ENCODE measurements around the gene TMLHE. TPM values are rescaled to one million over a fixed set of nuclear protein-coding genes. Genes with fewer than 3 reads are reported as not detected.

The TMLHE gene
- total RNA-seq, 1 experiment from 2014 or later = 12.2 TPM

- ATAC-seq = no peak; the same call in 1 of the 2 replicates
- no peaks in the 10 kb centered on the region for H3K4me1 ChIP-seq (ENCODE audit: control insufficient read depth in 1 of 2, insufficient read depth in 2 of 2, low read length in 2 of 2)
- RAD21 ChIA-PET (ENCODE audit: low non-redundant PET in 1 of 2, low total read pairs in 2 of 2, uncharacterized antibody in 2 of 2, unreplicated experiment in 2 of 2) = no interaction called here
Observed at GRCh38 chrX:155577682-155578081, 35.1 kb downstream of the TMLHE start.

DNA sequence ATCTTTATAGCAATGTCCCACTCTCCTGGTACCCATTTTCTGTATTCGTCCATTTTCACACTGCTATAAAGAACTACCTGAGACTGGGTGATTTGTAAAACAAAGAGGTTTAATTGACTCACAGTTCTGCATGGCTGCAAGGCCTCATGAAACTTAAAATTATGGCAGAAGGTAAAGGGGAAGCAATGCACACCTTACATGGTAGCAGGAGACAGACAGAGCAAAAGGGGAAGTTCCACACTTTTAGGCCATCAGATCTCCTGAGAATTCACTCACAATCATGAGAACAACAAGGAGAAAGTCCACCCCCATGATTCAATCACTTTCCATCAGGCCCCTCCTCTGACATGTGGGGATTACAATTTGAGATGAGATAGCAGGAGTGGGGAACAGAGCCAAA is 49.7 kb downstream of the TMLHE start:
- ATAC-seq (no peak), DNase-seq (ENCODE audit: low read depth, low spot score) (no peak)
- ChIA-PET POLR2A (no interaction called here), RAD21 (ENCODE audit: low non-redundant PET in 1 of 2, low total read pairs in 2 of 2, uncharacterized antibody in 2 of 2, unreplicated experiment in 2 of 2) (no interaction called here), CTCF (no interaction called here)
- H4K20me1 ChIP-seq (ENCODE audit: insufficient read depth) = no peaks in the 10 kb centered on the region
- no peak overlapping the region for H3K4me2 ChIP-seq (ENCODE audit: low read length)
- intact Hi-C loops (cut with micrococcal nuclease) = no loop called here
- no peaks in the 10 kb centered on the region for H3K4me1 ChIP-seq (ENCODE audit: control insufficient read depth in 1 of 2, insufficient read depth in 2 of 2, low read length in 2 of 2)
- H3K9me3 ChIP-seq (ENCODE audit: control insufficient read depth in 1 of 2, insufficient read depth in 1 of 2, low read depth in 1 of 2, low read length in 2 of 2) = no peaks in the 10 kb centered on the region
- no peaks in the 10 kb centered on the region for H3K79me2 ChIP-seq (ENCODE audit: insufficient read depth, low read length)
- H3K9ac ChIP-seq (ENCODE audit: low read length) = no peak overlapping the region
- TF ChIP-seq ZFX (IDR thresholded peaks at IDR 0.05) = no peak
- TF ChIP-seq REST (IDR thresholded peaks at IDR 0.05; ENCODE audit: low read depth) = no peak
- no peak for TF ChIP-seq RAD21 (IDR thresholded peaks at IDR 0.05; ENCODE audit: low read depth)
- no peak for TF ChIP-seq EGR1 (IDR thresholded peaks at IDR 0.05; ENCODE audit: low read depth)
- no peak for TF ChIP-seq CEBPB (IDR thresholded peaks at IDR 0.05; ENCODE audit: low read depth)
- BruUV-seq (replicated peaks) = no TSS peak
- H3K27me3 ChIP-seq (ENCODE audit: insufficient read depth, low read length) = no peaks in the 10 kb centered on the region
- no peak overlapping the region for H2AFZ ChIP-seq (ENCODE audit: low read depth, low read length, poor library complexity, severe bottlenecking)
- H3K4me3 ChIP-seq (replicated peaks in 1 of 2; ENCODE audit: low read depth in 1 of 2, low read length in 2 of 2) = no peak overlapping the region
- no peaks in the 10 kb centered on the region for H3K9me2 ChIP-seq (ENCODE audit: insufficient read depth)
- no peaks in the 10 kb centered on the region for H3K36me3 ChIP-seq (ENCODE audit: control insufficient read depth in 1 of 2, insufficient read depth in 2 of 2, low read length in 2 of 2)
- H3K27ac ChIP-seq (ENCODE audit: low read depth, low read length) = no peak overlapping the region

More at GRCh38 chrX:155577682-155578081, 35.1 kb downstream of the TMLHE start:
- H3K36me3 ChIP-seq (ENCODE audit: control insufficient read depth in 1 of 2, insufficient read depth in 2 of 2, low read length in 2 of 2) = no peaks in the 10 kb centered on the region
- H3K4me3 ChIP-seq (replicated peaks in 1 of 2; ENCODE audit: low read depth in 1 of 2, low read length in 2 of 2) = no peak overlapping the region
- no peak overlapping the region for H3K4me2 ChIP-seq (ENCODE audit: low read length)
- H3K27me3 ChIP-seq (ENCODE audit: insufficient read depth, low read length) = no peaks in the 10 kb centered on the region
- POLR2A ChIA-PET = no interaction called here
- no peak overlapping the region for H2AFZ ChIP-seq (ENCODE audit: low read depth, low read length, poor library complexity, severe bottlenecking)
- no peaks in the 10 kb centered on the region for H3K9me3 ChIP-seq (ENCODE audit: control insufficient read depth in 1 of 2, insufficient read depth in 1 of 2, low read depth in 1 of 2, low read length in 2 of 2)
- H3K27ac ChIP-seq (ENCODE audit: low read depth, low read length) = no peak overlapping the region
- DNase-seq (ENCODE audit: low read depth, low spot score) = no peak
- intact Hi-C loops (cut with micrococcal nuclease) = no loop called here
- H3K9ac ChIP-seq (ENCODE audit: low read length) = no peak overlapping the region
- CTCF ChIA-PET = no interaction called here
- BruUV-seq (replicated peaks) = no TSS peak
- no peaks in the 10 kb centered on the region for H4K20me1 ChIP-seq (ENCODE audit: insufficient read depth)
- H3K79me2 ChIP-seq (ENCODE audit: insufficient read depth, low read length) = peaks cover 11% of the 10 kb centered on the region; the same call in 1 of the 2 replicates
- H3K9me2 ChIP-seq (ENCODE audit: insufficient read depth) = no peaks in the 10 kb centered on the region
- TF ChIP-seq FOSL1 (IDR thresholded peaks at IDR 0.05; ENCODE audit: low read depth) (no peak), EZH2 (IDR thresholded peaks at IDR 0.05) (no peak), ZFX (IDR thresholded peaks at IDR 0.05) (no peak)
- TF ChIP-seq, protein P1, sequence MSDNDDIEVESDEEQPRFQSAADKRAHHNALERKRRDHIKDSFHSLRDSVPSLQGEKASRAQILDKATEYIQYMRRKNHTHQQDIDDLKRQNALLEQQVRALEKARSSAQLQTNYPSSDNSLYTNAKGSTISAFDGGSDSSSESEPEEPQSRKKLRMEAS (IDR thresholded peaks at IDR 0.05) = no peak
